HepG2 (cell line): Measurements from ENCODE around the gene ARHGEF40. TPM values are rescaled to one million over a fixed set of nuclear protein-coding genes. Genes with fewer than 3 reads are reported as not detected.

Source experiments
- CC2D1A ChIP-seq: sonication (generic); formaldehyde crosslinking; IDR thresholded peaks from 2 replicates; pipeline ENCODE4 v1.8.1; 2023; ENCODE audit warnings: mild to moderate bottlenecking, missing genetic modification reagents
- CENPT ChIP-seq: sonication (generic); formaldehyde crosslinking; IDR thresholded peaks from 2 replicates; pipeline ENCODE4 v1.8.0; 2022; ENCODE audit warnings: low read depth, mild to moderate bottlenecking, moderate library complexity, missing genetic modification reagents
- CSRNP2 ChIP-seq: sonication (generic); formaldehyde crosslinking; conservative IDR thresholded peaks from 2 replicates; pipeline ENCODE4 v1.8.0; 2022; ENCODE audit warnings: low read depth, missing genetic modification reagents
- FLYWCH1 ChIP-seq: sonication (generic); formaldehyde crosslinking; IDR thresholded peaks from 2 replicates; pipeline ENCODE4 v1.8.1; 2023; ENCODE audit warnings: mild to moderate bottlenecking, missing genetic modification reagents
- GPN1 ChIP-seq: sonication (generic); formaldehyde crosslinking; IDR thresholded peaks from 2 replicates; pipeline ENCODE4 v1.5.1; 2020; ENCODE audit warnings: missing genetic modification reagents, borderline replicate concordance
- HMGA1 ChIP-seq: sonication (generic); formaldehyde crosslinking; conservative IDR thresholded peaks from 2 replicates; pipeline ENCODE4 v1.4.0; 2020; ENCODE audit warnings: missing genetic modification reagents
- HMGXB4 ChIP-seq, 2 experiments: sonication (generic) in 1 of 2; formaldehyde crosslinking in 1 of 2; IDR thresholded peaks; 2 replicates each; pipeline versions ENCODE4 v1.4.0 to v1.6.1; 2018 to 2020; ENCODE audit warnings: missing genetic modification reagents in 2 of 2, borderline replicate concordance in 1 of 2, low read depth in 1 of 2, mild to moderate bottlenecking in 1 of 2, missing biosample characterization in 1 of 2
- HNRNPLL ChIP-seq: fragments of 200-400 bp; formaldehyde crosslinking; IDR thresholded peaks from 2 replicates; pipeline ENCODE4 v1.6.1; 2017; ENCODE audit warnings: mild to moderate bottlenecking, low read depth, low read length; ENCODE audit not compliant: poor library complexity, severe bottlenecking
- HOXA5 ChIP-seq: sonication (generic); formaldehyde crosslinking; IDR thresholded peaks from 2 replicates; pipeline ENCODE4 v1.4.0; 2020; ENCODE audit warnings: missing genetic modification reagents
- JUND ChIP-seq: sonication (generic); formaldehyde crosslinking; IDR thresholded peaks from 2 replicates; pipeline ENCODE4 v1.8.0; 2022; ENCODE audit warnings: mild to moderate bottlenecking, missing genetic modification reagents
- KLF15 ChIP-seq: sonication (generic); formaldehyde crosslinking; IDR thresholded peaks from 2 replicates; pipeline ENCODE4 v1.8.1; 2023; ENCODE audit warnings: borderline replicate concordance, mild to moderate bottlenecking, inconsistent platforms, missing genetic modification reagents, mixed read lengths
- MEIS2 ChIP-seq: sonication (generic); formaldehyde crosslinking; IDR thresholded peaks from 2 replicates; pipeline ENCODE4 v1.9.0; 2021; ENCODE audit warnings: mild to moderate bottlenecking, missing genetic modification reagents
- NFYC ChIP-seq: IDR thresholded peaks from 2 replicates; pipeline ENCODE4 v1.6.1; 2016; ENCODE audit warnings: missing genetic modification reagents, missing compliant biosample characterization
- PHF5A ChIP-seq: IDR thresholded peaks from one replicate; pipeline ENCODE4 v1.6.1; 2018; ENCODE audit warnings: low read depth, missing genetic modification reagents; ENCODE audit not compliant: unreplicated experiment
- SCMH1 ChIP-seq: sonication (generic); formaldehyde crosslinking; IDR thresholded peaks from 2 replicates; pipeline ENCODE4 v1.9.0; 2021; ENCODE audit warnings: missing genetic modification reagents, mild to moderate bottlenecking, borderline replicate concordance
- SNAI1 ChIP-seq: sonication (generic); formaldehyde crosslinking; IDR thresholded peaks from 2 replicates; pipeline ENCODE4 v1.5.0; 2020; ENCODE audit warnings: mild to moderate bottlenecking, missing genetic modification reagents, borderline replicate concordance
- SP4 ChIP-seq: sonication (generic); formaldehyde crosslinking; IDR thresholded peaks from 2 replicates; pipeline ENCODE4 v1.8.1; 2023; ENCODE audit warnings: mild to moderate bottlenecking, missing genetic modification reagents
- TOPORS ChIP-seq: sonication (generic); formaldehyde crosslinking; IDR thresholded peaks from 2 replicates; pipeline ENCODE4 v1.8.0; 2023; ENCODE audit warnings: mild to moderate bottlenecking, missing genetic modification reagents
- ZBTB38 ChIP-seq: sonication (generic); formaldehyde crosslinking; IDR thresholded peaks from 2 replicates; pipeline ENCODE4 v1.5.1; 2020; ENCODE audit warnings: mild to moderate bottlenecking, missing genetic modification reagents
- ZIK1 ChIP-seq: sonication (generic); formaldehyde crosslinking; IDR thresholded peaks from 2 replicates; pipeline ENCODE4 v1.5.0; 2020; ENCODE audit warnings: mild to moderate bottlenecking, low read depth, missing genetic modification reagents, borderline replicate concordance
- ZNF484 ChIP-seq: sonication (generic); formaldehyde crosslinking; IDR thresholded peaks from 2 replicates; pipeline ENCODE4 v1.5.1; 2020; ENCODE audit warnings: mild to moderate bottlenecking, low read depth, missing genetic modification reagents, borderline replicate concordance
- ZNF619 ChIP-seq: sonication (generic); formaldehyde crosslinking; IDR thresholded peaks from 2 replicates; pipeline ENCODE4 v1.4.0; 2020; ENCODE audit warnings: mild to moderate bottlenecking, missing genetic modification reagents
- ZNF703 ChIP-seq: sonication (generic); formaldehyde crosslinking; IDR thresholded peaks from 2 replicates; pipeline ENCODE4 v1.5.1; 2020; ENCODE audit warnings: missing genetic modification reagents, mild to moderate bottlenecking, moderate library complexity, borderline replicate concordance
- ZNF747 ChIP-seq: sonication (generic); formaldehyde crosslinking; IDR thresholded peaks from 2 replicates; pipeline ENCODE4 v1.8.1; 2023; ENCODE audit warnings: missing genetic modification reagents, mild to moderate bottlenecking, borderline replicate concordance
- ZNF775 ChIP-seq: sonication (generic); formaldehyde crosslinking; IDR thresholded peaks from 2 replicates; pipeline ENCODE4 v1.4.0; 2020; ENCODE audit warnings: missing genetic modification reagents, mild to moderate bottlenecking, moderate library complexity, borderline replicate concordance
- ZNF839 ChIP-seq: sonication (generic); formaldehyde crosslinking; IDR thresholded peaks from 2 replicates; pipeline ENCODE4 v1.4.0; 2020; ENCODE audit warnings: missing genetic modification reagents, mild to moderate bottlenecking, borderline replicate concordance
- ZSCAN20 ChIP-seq: sonication (generic); formaldehyde crosslinking; IDR thresholded peaks from 2 replicates; pipeline ENCODE4 v1.4.0; 2020; ENCODE audit warnings: missing genetic modification reagents, mild to moderate bottlenecking, borderline replicate concordance
- polyA plus RNA-seq, 8 experiments: library from polyadenylated mRNA; depleted of rRNA in 3 of 8; stranded (reverse) in 7 of 8; unstranded in 1 of 8; fragments of >200 nt; fragmentation: Illumina TruSeq in 4 of 8; extraction: Trizol in 4 of 8; gene quantifications; 2 replicates each; pipeline versions ENCODE4 v1.2.1 to v1.2.3, GENCODE V29; 2011 to 2016; ENCODE audit warnings: low read depth in 4 of 8, missing spikeins in 1 of 8, mixed read lengths in 1 of 8; ENCODE audit not compliant: insufficient read depth in 1 of 8
- total RNA-seq, 5 experiments: library from RNA; depleted of rRNA; stranded (reverse); fragments of >200 nt; fragmentation: Illumina TruSeq; extraction: Trizol; gene quantifications; 2 replicates each; pipeline ENCODE4 v1.2.3, GENCODE V29; 2016; ENCODE audit warnings: low read depth in 1 of 5

Gene ARHGEF40
- total and polyA plus RNA-seq, 2 of the 13 experiments (the other 11 are each of a cell fraction or from before 2014, with no cell fraction given) = 28.1 to 78.1 TPM

GRCh38 chr14:21104448-21105060 lies 34.5 kb downstream of the ARHGEF40 start (continued):
- peak; percentile 75; the same call in 1 of the 2 replicates for TF ChIP-seq ZNF775
- 0 out of 2 replicates have a peak, but pooled peaks have one; percentile 59 for TF ChIP-seq SNAI1 (CRISPR knock-in tag)
- no peak for TF ChIP-seq CC2D1A (CRISPR knock-in tag)
- TF ChIP-seq ZBTB38 = no peak
- TF ChIP-seq SCMH1 (CRISPR knock-in tag) = no peak
- no peak for TF ChIP-seq TOPORS (CRISPR knock-in tag)
- TF ChIP-seq PHF5A (CRISPR knock-in tag) = no peak
- no peak for TF ChIP-seq ZNF703 (CRISPR knock-in tag)
- TF ChIP-seq JUND (CRISPR knock-in tag) = no peak
- no peak for TF ChIP-seq KLF15 (CRISPR knock-in tag)
- TF ChIP-seq NFYC (CRISPR knock-in tag) = no peak
- TF ChIP-seq MEIS2 (CRISPR knock-in tag) = no peak
- no peak for TF ChIP-seq GPN1 (CRISPR knock-in tag)
- TF ChIP-seq HMGXB4 (CRISPR knock-in tag; IDR thresholded peaks at IDR 0.05; ENCODE audit: borderline replicate concordance in 1 of 2, low read depth in 1 of 2) = peak in 1 of 2 experiments; percentile 86; a peak in 3 of 4 replicates
- no peak; the same call in 1 of the 2 replicates for TF ChIP-seq ZNF747 (CRISPR knock-in tag)
- no peak for TF ChIP-seq ZNF839 (CRISPR knock-in tag)
- no peak for TF ChIP-seq HMGA1 (CRISPR knock-in tag)
- TF ChIP-seq SP4 (CRISPR knock-in tag) = no peak
- TF ChIP-seq ZIK1 = no peak
- no peak for TF ChIP-seq HOXA5 (CRISPR knock-in tag)
- TF ChIP-seq CSRNP2 = no peak
- TF ChIP-seq CENPT (CRISPR knock-in tag) = no peak
- no peak for TF ChIP-seq FLYWCH1 (CRISPR knock-in tag)
- no peak for TF ChIP-seq HNRNPLL
- no peak for TF ChIP-seq ZNF484 (CRISPR knock-in tag)
- no peak; the same call in 1 of the 2 replicates for TF ChIP-seq ZNF619 (CRISPR knock-in tag)
- TF ChIP-seq ZSCAN20 (CRISPR knock-in tag) = no peak
